ENCODE measurements around the gene AK5. TPM values are rescaled to one million over a fixed set of nuclear protein-coding genes. Genes with fewer than 3 reads are reported as not detected.

Gene AK5
- total RNA-seq, 2 donors from 2014 or later = 0.46 to 2.8 TPM

DNA sequence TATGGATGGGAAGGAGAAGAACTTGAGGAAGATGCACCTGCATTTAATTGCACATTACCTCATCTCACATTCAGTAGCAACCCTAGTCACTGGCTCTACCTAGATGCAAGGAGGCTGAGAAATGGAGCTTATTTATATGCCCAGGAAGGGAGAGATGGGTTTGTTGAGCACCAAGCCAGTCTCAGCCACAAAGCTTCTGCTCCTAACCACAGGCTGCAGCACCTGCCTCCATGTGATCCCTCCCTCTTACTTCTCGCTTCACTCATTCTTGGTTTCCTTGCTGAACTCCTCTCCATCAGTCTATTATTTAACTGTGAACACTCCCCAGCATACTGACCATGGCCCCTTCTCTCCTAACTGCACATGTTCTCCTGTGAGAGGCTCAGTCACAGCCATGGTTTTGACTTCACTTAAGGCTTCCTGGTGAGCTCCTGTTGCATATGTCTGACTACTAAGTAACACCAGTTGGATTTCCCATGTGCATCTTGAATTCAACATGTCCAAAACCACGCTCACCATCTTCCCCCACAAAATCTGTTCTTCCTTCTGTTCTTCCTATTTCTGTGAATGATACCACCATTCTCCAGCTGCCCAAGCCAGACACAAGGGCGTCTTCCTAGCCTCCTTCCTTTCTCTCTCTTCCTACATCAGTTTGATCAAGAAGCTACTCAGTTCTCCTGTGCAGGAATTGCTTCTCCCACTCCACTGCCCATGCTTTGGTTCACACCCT, 139.8 kb downstream of the AK5 start:
- Histone ChIP-seq H3K4me3 (ENCODE audit: low read length) (no peak overlapping the region), H3K27ac (ENCODE audit: low read depth, low read length) (no peak overlapping the region), H3K27me3 (ENCODE audit: control insufficient read depth, insufficient read depth, low read length, poor library complexity, severe bottlenecking) (no peaks in the 10 kb centered on the region), H3K36me3 (ENCODE audit: control insufficient read depth, insufficient read depth, low read length) (no peaks in the 10 kb centered on the region), H3K4me1 (ENCODE audit: control insufficient read depth, insufficient read depth, low read length) (no peaks in the 10 kb centered on the region), H3K9ac (ENCODE audit: extremely low read depth, low read length, poor library complexity, severe bottlenecking) (no peak overlapping the region), H3K9me3 (ENCODE audit: control insufficient read depth, low read length) (peaks cover 4% of the 10 kb centered on the region)
- WGBS, 2 experiments (ENCODE audit: insufficient coverage in 1 of 2, insufficient read length in 1 of 2) = 91 to 97% methylated on average over 3 of the region's 3 CpGs
- Mint-ChIP-seq H3K27ac (no peak overlapping the region), H3K36me3 (ENCODE audit: low read depth) (no peaks in the 10 kb centered on the region), H3K4me1 (no peaks in the 10 kb centered on the region), H3K4me3 (no peak overlapping the region), H3K9me3 (peaks cover 12% of the 10 kb centered on the region), H3K27me3 (ENCODE audit: insufficient read depth) (no peaks in the 10 kb centered on the region)
- DNase-seq = no peak
- TF ChIP-seq, protein P1, sequence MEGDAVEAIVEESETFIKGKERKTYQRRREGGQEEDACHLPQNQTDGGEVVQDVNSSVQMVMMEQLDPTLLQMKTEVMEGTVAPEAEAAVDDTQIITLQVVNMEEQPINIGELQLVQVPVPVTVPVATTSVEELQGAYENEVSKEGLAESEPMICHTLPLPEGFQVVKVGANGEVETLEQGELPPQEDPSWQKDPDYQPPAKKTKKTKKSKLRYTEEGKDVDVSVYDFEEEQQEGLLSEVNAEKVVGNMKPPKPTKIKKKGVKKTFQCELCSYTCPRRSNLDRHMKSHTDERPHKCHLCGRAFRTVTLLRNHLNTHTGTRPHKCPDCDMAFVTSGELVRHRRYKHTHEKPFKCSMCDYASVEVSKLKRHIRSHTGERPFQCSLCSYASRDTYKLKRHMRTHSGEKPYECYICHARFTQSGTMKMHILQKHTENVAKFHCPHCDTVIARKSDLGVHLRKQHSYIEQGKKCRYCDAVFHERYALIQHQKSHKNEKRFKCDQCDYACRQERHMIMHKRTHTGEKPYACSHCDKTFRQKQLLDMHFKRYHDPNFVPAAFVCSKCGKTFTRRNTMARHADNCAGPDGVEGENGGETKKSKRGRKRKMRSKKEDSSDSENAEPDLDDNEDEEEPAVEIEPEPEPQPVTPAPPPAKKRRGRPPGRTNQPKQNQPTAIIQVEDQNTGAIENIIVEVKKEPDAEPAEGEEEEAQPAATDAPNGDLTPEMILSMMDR (conservative IDR thresholded peaks at IDR 0.05) = no peak

DNA sequence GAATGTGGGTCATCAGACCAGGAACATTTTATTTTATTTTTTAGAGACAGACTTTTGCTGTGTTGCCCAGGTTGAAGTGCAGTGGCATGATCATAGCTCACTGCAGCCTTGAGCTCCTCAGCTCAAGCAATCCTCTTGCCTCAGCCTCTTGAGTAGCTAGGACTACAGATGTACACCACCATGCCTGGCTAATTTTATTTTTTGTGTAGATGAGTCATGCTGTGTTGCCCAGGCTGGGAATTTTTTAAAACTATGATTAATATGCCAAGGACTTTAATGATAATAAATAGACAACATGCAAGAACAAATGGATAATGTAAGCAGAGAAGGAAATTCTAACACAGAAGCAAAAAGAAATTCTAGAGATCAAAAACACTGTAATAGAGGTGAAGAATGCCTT, 142.4 kb downstream of the AK5 start:
- Histone ChIP-seq H3K9me3 (ENCODE audit: control insufficient read depth, low read length) (peaks cover 10% of the 10 kb centered on the region), H3K9ac (ENCODE audit: extremely low read depth, low read length, poor library complexity, severe bottlenecking) (no peak overlapping the region), H3K36me3 (ENCODE audit: control insufficient read depth, insufficient read depth, low read length) (no peaks in the 10 kb centered on the region), H3K4me1 (ENCODE audit: control insufficient read depth, insufficient read depth, low read length) (no peaks in the 10 kb centered on the region), H3K4me3 (ENCODE audit: low read length) (no peak overlapping the region), H3K27ac (ENCODE audit: low read depth, low read length) (no peak overlapping the region), H3K27me3 (ENCODE audit: control insufficient read depth, insufficient read depth, low read length, poor library complexity, severe bottlenecking) (no peaks in the 10 kb centered on the region)
- TF ChIP-seq, protein P1 (conservative IDR thresholded peaks at IDR 0.05) = no peak
- no peak for DNase-seq
- Mint-ChIP-seq H3K36me3 (ENCODE audit: low read depth) (no peaks in the 10 kb centered on the region), H3K27me3 (ENCODE audit: insufficient read depth) (no peaks in the 10 kb centered on the region), H3K27ac (no peak overlapping the region), H3K9me3 (peaks cover 15% of the 10 kb centered on the region), H3K4me3 (no peak overlapping the region), H3K4me1 (no peaks in the 10 kb centered on the region)

DNA sequence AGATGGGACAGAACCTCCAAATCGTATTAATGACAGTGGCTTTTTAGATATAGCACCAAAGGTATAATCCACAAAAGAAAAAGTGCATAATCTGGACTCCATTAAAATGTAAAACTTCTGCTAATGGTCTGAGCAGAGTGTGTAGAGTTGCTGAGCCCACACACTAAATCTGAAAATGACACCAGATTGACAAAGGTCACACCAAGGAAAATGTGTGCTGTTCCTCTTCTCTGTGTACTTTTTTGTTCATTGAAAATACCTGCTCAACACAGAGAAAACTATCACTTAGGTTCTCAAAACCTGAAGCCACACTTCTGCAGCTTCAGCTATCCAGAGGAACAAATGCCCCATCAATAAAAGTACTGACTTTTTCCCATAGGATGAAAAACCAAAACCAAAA, 146.2 kb downstream of the AK5 start:
- Histone ChIP-seq H3K9me3 (ENCODE audit: control insufficient read depth, low read length) (peaks cover 10% of the 10 kb centered on the region), H3K27me3 (ENCODE audit: control insufficient read depth, insufficient read depth, low read length, poor library complexity, severe bottlenecking) (no peaks in the 10 kb centered on the region), H3K27ac (ENCODE audit: low read depth, low read length) (no peak overlapping the region), H3K4me1 (ENCODE audit: control insufficient read depth, insufficient read depth, low read length) (no peaks in the 10 kb centered on the region), H3K36me3 (ENCODE audit: control insufficient read depth, insufficient read depth, low read length) (no peaks in the 10 kb centered on the region), H3K4me3 (ENCODE audit: low read length) (no peak overlapping the region), H3K9ac (ENCODE audit: extremely low read depth, low read length, poor library complexity, severe bottlenecking) (no peak overlapping the region)
- Mint-ChIP-seq H3K9me3 (peaks cover 15% of the 10 kb centered on the region), H3K27ac (no peak overlapping the region), H3K36me3 (ENCODE audit: low read depth) (no peaks in the 10 kb centered on the region), H3K4me3 (no peak overlapping the region), H3K27me3 (ENCODE audit: insufficient read depth) (no peaks in the 10 kb centered on the region), H3K4me1 (no peaks in the 10 kb centered on the region)
- WGBS, 2 experiments (ENCODE audit: insufficient coverage in 1 of 2, insufficient read length in 1 of 2) = 100% methylated on average over 1 of the region's 1 CpG
- TF ChIP-seq, protein P1 (conservative IDR thresholded peaks at IDR 0.05) = no peak
- no peak for DNase-seq

All from endodermal cell (in vitro differentiated cells).